ENCODE data around the gene TAF11L6.
"Not testable (repeated sequence)": the region's sequence is repeated elsewhere in the genome, so short reads cannot be mapped to it uniquely, and the experiment has no call there.

Gene TAF11L6

GRCh38 chr5:17528369-17528768, at the start of gene TAF11L6:
TAF11L6 (plus strand) TSS chr5:17528669.
- in situ Hi-C loops (cut with MboI; ENCODE audit: low sequenced_read_pairs) = not testable (repeated sequence)

- in situ Hi-C loops (cut with MboI; ENCODE audit: low sequenced_read_pairs) = no loop called here
Observed at GRCh38 chr5:17481378-17481777, 47.1 kb upstream of the TAF11L6 start.

DNA sequence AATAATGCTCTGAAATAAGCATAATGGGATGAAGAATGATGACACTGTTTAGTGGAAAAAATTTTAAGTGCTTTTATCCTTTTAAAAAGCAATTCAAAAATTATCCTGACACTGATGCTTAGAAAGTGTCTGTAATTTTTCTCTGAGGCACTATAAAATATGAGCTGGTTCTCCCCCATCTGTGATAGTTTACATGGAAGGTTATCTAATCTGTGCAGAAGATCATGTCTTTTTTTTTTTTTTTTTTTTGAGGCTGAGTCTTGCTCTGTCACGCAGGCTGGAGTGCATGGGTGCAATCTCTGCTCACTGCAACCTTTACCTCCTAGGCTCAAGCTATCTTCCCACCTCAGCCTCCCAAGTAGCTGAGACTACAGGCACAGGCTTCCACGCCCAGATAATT, 45.7 kb upstream of the TAF11L6 start:
- in situ Hi-C loops (cut with MboI; ENCODE audit: low sequenced_read_pairs) = no loop called here

- in situ Hi-C loops (cut with MboI; ENCODE audit: low sequenced_read_pairs) = not testable (repeated sequence)
Observed at GRCh38 chr5:17486464-17487173, 41.9 kb upstream of the TAF11L6 start.

DNA sequence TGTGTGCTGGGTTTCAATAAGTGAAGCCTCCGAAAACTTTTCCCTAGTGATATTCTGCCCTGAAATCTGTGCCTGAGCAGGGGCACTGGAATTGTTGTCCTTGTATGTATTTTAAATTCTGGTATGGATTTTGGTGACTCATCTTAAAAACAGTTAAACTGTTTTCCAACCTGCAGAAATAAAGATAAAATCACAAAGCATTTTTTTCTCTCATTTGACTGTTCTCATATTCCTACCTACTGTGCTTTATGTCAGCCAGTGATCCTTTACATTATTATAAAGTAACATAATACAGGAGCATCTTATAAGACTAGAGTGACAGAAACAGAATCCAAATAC, 41.3 kb upstream of the TAF11L6 start:
- in situ Hi-C loops (cut with MboI; ENCODE audit: low sequenced_read_pairs) = no loop called here

- in situ Hi-C loops (cut with MboI; ENCODE audit: low sequenced_read_pairs) = not testable (repeated sequence)
Observed at GRCh38 chr5:17491257-17491656, 37.2 kb upstream of the TAF11L6 start.

DNA sequence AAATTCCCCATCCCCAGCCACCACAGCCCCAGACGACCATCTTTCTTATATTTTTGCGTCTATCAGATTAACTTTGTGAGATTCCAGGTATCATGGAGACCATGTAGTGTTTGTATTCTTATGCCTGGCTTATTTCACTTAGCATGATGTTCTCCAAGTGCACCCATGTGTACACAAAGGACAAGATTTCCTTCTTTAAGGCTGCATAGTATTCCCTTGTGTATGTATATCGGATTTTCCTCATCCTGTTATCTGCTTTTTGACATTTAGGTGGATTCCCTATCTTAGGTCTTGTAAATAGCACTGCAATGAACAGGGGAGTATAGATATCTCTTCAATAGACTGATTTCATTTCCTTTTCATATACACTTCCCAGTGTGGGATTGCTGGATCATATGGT, 35.7 kb upstream of the TAF11L6 start:
- in situ Hi-C loops (cut with MboI; ENCODE audit: low sequenced_read_pairs) = no loop called here

GRCh38 chr5:17497446-17497845, 31.0 kb upstream of the TAF11L6 start:
- in situ Hi-C loops (cut with MboI; ENCODE audit: low sequenced_read_pairs) = no loop called here

DNA sequence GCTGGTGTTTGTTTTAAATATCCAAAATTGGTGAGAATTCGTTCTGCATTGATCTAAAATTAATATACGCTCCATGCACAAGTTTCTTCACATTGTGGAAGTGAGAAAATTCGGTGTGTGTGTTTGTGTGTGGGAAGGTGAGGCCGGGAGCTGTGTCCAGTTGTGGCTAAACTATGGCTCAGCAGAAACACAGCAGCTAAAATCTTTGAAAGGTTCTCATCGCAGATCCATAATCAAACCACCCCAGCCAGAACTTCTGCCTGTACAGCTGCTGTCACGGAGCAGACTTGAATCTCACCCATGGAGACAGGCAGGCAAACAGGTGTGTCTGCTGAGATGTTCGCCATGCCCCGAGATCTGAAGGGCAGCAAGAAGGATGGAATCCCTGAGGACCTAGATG, 30.5 kb upstream of the TAF11L6 start, which contains the start of gene TAF11L2:
Gene TAF11L2, plus strand, starts transcription at position 301 of the 400 bp plus-strand sequence.
- in situ Hi-C loops (cut with MboI; ENCODE audit: low sequenced_read_pairs) = not testable (repeated sequence)

DNA sequence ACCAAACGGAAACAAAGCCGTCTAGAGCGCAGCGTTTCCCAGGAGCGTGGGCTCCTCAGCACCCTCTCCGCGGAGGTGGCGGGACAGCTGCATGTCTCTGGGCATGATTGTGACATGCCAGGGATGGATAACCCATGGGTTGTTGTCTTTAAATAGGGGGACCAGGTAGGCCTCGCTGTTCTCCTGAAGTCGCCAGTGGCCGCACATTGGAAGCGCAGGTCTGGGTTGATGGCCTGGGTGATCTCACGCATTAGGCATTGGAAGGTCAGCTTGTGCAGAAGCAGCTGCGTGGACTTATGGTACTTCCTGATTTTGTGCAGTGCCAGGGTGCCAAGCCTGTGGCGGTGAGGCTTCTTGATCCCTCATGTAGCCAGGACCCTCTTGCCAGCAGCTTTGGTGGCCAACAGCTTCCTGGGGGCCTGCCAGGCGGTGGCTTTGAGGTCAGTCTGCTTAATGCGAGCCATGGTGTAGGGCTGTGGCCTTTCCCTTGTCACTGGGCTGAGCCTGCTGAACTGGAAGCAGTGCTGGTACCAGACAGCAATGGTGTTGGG, 16.6 kb upstream of the TAF11L6 start:
- in situ Hi-C loops (cut with MboI; ENCODE audit: low sequenced_read_pairs) = no loop called here

GRCh38 chr5:17517526-17517925, 10.9 kb upstream of the TAF11L6 start:
- in situ Hi-C loops (cut with MboI; ENCODE audit: low sequenced_read_pairs) = not testable (repeated sequence)

DNA sequence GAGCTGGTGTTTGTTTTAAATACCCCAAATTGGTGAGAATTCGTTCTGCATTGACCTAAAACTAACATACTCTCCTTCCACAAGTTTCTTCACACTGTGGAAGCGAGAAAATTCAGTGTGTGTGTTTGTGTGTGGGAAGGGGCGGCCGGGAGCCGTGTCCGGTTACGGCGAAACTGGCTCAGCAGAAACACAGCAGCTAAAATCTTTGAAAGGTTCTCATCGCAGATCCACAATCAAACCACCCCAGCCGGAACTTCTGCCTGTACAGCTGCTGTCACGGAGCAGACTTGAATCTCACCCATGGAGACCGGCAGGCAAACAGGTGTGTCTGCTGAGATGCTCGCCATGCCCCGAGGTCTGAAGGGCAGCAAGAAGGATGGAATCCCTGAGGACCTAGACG, 10.4 kb upstream of the TAF11L6 start, which contains the start of gene TAF11L3:
Gene TAF11L3, plus strand, starts transcription at position 301 of the 400 bp plus-strand sequence.
- in situ Hi-C loops (cut with MboI; ENCODE audit: low sequenced_read_pairs) = not testable (repeated sequence)

GRCh38 chr5:17519508-17519907, 9.0 kb upstream of the TAF11L6 start:
- in situ Hi-C loops (cut with MboI; ENCODE audit: low sequenced_read_pairs) = not testable (repeated sequence)

GRCh38 chr5:17521501-17521900, 7.0 kb upstream of the TAF11L6 start, which contains the start of gene TAF11L4:
TAF11L4 (plus strand) TSS chr5:17521801.
- in situ Hi-C loops (cut with MboI; ENCODE audit: low sequenced_read_pairs) = not testable (repeated sequence)

GRCh38 chr5:17524935-17525334, 3.5 kb upstream of the TAF11L6 start, which contains the start of gene TAF11L5:
TAF11L5 (plus strand) TSS chr5:17525235.
- in situ Hi-C loops (cut with MboI; ENCODE audit: low sequenced_read_pairs) = not testable (repeated sequence)

GRCh38 chr5:17526504-17526903, 2.0 kb upstream of the TAF11L6 start:
- in situ Hi-C loops (cut with MboI; ENCODE audit: low sequenced_read_pairs) = not testable (repeated sequence)
